GM23338 (cell line): ENCODE measurements around the gene NANS.

ENCODE experiments used
- CREB1 ChIP-seq: fragments of 250-450 bp; sonication (Bioruptor Pico); IDR thresholded peaks from 2 replicates; pipeline ENCODE4 v1.5.0; 2020; ENCODE audit warnings: low read depth, mild to moderate bottlenecking, moderate library complexity
- CTCF ChIP-seq, 2 experiments: fragments of 200-600 bp in 1 of 2; sonication (generic) in 1 of 2; conservative IDR thresholded peaks; 2 replicates each; pipeline versions ENCODE4 v1.5.1 to v1.6.1; 2016 to 2017; ENCODE audit warnings: antibody characterized with exemption in 2 of 2, low read depth in 2 of 2, mild to moderate bottlenecking in 2 of 2, moderate library complexity in 1 of 2
- ETS1 ChIP-seq: IDR thresholded peaks from 2 replicates; pipeline ENCODE4 v1.6.1; 2016; ENCODE audit warnings: antibody characterized with exemption
- EZH2 ChIP-seq: fragments of 200-600 bp; sonication (generic); IDR thresholded peaks from one replicate; pipeline ENCODE4 v1.8.0; 2017; ENCODE audit warnings: antibody characterized with exemption, mild to moderate bottlenecking, low read depth; ENCODE audit not compliant: unreplicated experiment
- EZH2phosphoT487 ChIP-seq: fragments of 200-600 bp; sonication (generic); IDR thresholded peaks from one replicate; pipeline ENCODE4 v1.8.1; 2018; ENCODE audit warnings: antibody characterized with exemption; ENCODE audit not compliant: unreplicated experiment
- JUNB ChIP-seq: IDR thresholded peaks from one replicate; pipeline ENCODE4 v1.6.1; 2016; ENCODE audit warnings: antibody characterized with exemption; ENCODE audit not compliant: unreplicated experiment
- NANOG ChIP-seq: IDR thresholded peaks from 2 replicates; pipeline ENCODE4 v1.6.1; 2016; ENCODE audit warnings: antibody characterized with exemption, borderline replicate concordance
- POLR2AphosphoS5 ChIP-seq: IDR thresholded peaks from 2 replicates; pipeline ENCODE4 v1.6.1; 2016; ENCODE audit warnings: antibody characterized with exemption, low read depth
- REST ChIP-seq: IDR thresholded peaks from one replicate; pipeline ENCODE4 v1.6.1; 2018; ENCODE audit warnings: antibody characterized with exemption; ENCODE audit not compliant: unreplicated experiment
- ZNF114 ChIP-seq: fragments of 250-450 bp; sonication (Bioruptor Pico); IDR thresholded peaks from 2 replicates; pipeline ENCODE4 v1.5.0; 2020; ENCODE audit warnings: mild to moderate bottlenecking, moderate library complexity

- TF ChIP-seq EZH2phosphoT487, result no peak
- TF ChIP-seq ZNF114, result no peak
- no peak for TF ChIP-seq CTCF (conservative IDR thresholded peaks at IDR 0.05; ENCODE audit: low read depth in 2 of 2)
- no peak for TF ChIP-seq POLR2AphosphoS5
- TF ChIP-seq ETS1, result no peak
- no peak for TF ChIP-seq JUNB
- TF ChIP-seq REST, result no peak
- no peak for TF ChIP-seq EZH2
- no peak for TF ChIP-seq NANOG
- TF ChIP-seq CREB1 (CRISPR knock-in tag), result no peak
Observed at GRCh38 chr9:98092613-98092931, 36.0 kb downstream of the NANS start.
